HEK293 (cell line): Measurements from ENCODE around the gene CDK6.

Experiments
- CTCF ChIA-PET: fragments of 350-600 bp; formaldehyde crosslinking; extraction: SDS; loops from one replicate; lab custom pipeline; 2021; ENCODE audit warnings: antibody characterized with exemption; lab: Yijun Ruan, JAX
- POLR2A ChIA-PET: fragments of 300-600 bp; formaldehyde crosslinking; extraction: SDS; loops from one replicate; lab custom pipeline; 2020; ENCODE audit warnings: antibody characterized with exemption, inconsistent platforms; lab: Yijun Ruan, JAX
- H3K27ac ChIP-seq: fragments of 200-500 bp; sonication (Bioruptor generic); 2 replicates; pipeline ENCODE4 v1.5.1; 2014; ENCODE audit warnings: low read depth, low read length, control low read depth, inconsistent platforms; ENCODE audit errors: extremely low read depth
- H3K36me3 ChIP-seq, 2 experiments: fragments of 200-500 bp in 1 of 2; sonication (Bioruptor generic) in 1 of 2; 1 replicate in 1 of 2; 2 replicates in 1 of 2; pipeline ENCODE4 v1.5.1; 2014 to 2017; ENCODE audit warnings: inconsistent platforms in 2 of 2, low read length in 2 of 2; ENCODE audit not compliant: control insufficient read depth in 2 of 2, insufficient read depth in 1 of 2
- H3K4me1 ChIP-seq: fragments of 200-500 bp; sonication (Bioruptor generic); 2 replicates; pipeline ENCODE4 v1.5.1; 2014; ENCODE audit warnings: mild to moderate bottlenecking, low read length, inconsistent platforms; ENCODE audit not compliant: control insufficient read depth, insufficient read depth
- H3K4me3 ChIP-seq: 2 replicates; pipeline ENCODE4 v1.5.1; 2011; ENCODE audit warnings: low read depth, mild to moderate bottlenecking, control low read depth, low read length, moderate library complexity
- H3K9me3 ChIP-seq: fragments of 200-500 bp; sonication (Bioruptor generic); 2 replicates; pipeline ENCODE4 v1.5.1; 2014; ENCODE audit warnings: low read depth, low read length, inconsistent platforms; ENCODE audit not compliant: control insufficient read depth, insufficient read depth
- FEZF1 ChIP-seq: fragments of 450-650 bp; formaldehyde crosslinking; IDR thresholded peaks from 2 replicates; pipeline ENCODE4 v1.5.1; 2016; ENCODE audit warnings: missing biosample characterization, missing genetic modification characterization
- IKZF3 ChIP-seq: fragments of 450-650 bp; IDR thresholded peaks from 2 replicates; pipeline ENCODE4 v1.5.0; 2018; ENCODE audit warnings: missing biosample characterization, mild to moderate bottlenecking, missing genetic modification characterization, moderate library complexity
- KLF7 ChIP-seq: fragments of 450-650 bp; formaldehyde crosslinking; IDR thresholded peaks from 2 replicates; pipeline ENCODE4 v1.5.1; 2016; ENCODE audit warnings: missing biosample characterization, missing genetic modification characterization, borderline replicate concordance
- KLF8 ChIP-seq: fragments of 450-650 bp; formaldehyde crosslinking; IDR thresholded peaks from 2 replicates; pipeline ENCODE4 v1.5.1; 2016; ENCODE audit warnings: missing biosample characterization, missing genetic modification characterization
- SETDB1 ChIP-seq: IDR thresholded peaks from one replicate; pipeline ENCODE4 v1.6.1; 2017; ENCODE audit warnings: mild to moderate bottlenecking, low read length, moderate library complexity, mixed read lengths; ENCODE audit not compliant: insufficient read length
- SP7 ChIP-seq: fragments of 450-650 bp; formaldehyde crosslinking; IDR thresholded peaks from 2 replicates; pipeline ENCODE4 v1.5.1; 2016; ENCODE audit warnings: missing biosample characterization, missing genetic modification characterization
- ZBTB7A ChIP-seq: fragments of 450-650 bp; formaldehyde crosslinking; IDR thresholded peaks from 2 replicates; pipeline ENCODE4 v1.5.1; 2016; ENCODE audit warnings: low read depth, missing biosample characterization, missing genetic modification characterization
- ZNF10 ChIP-seq: fragments of 450-650 bp; formaldehyde crosslinking; IDR thresholded peaks from 2 replicates; pipeline ENCODE4 v1.5.1; 2017; ENCODE audit warnings: missing biosample characterization, missing genetic modification characterization
- ZNF175 ChIP-seq: fragments of 450-650 bp; formaldehyde crosslinking; IDR thresholded peaks from 2 replicates; pipeline ENCODE4 v1.5.1; 2016; ENCODE audit warnings: missing biosample characterization, missing genetic modification characterization
- ZNF202 ChIP-seq: fragments of 450-650 bp; formaldehyde crosslinking; IDR thresholded peaks from 2 replicates; pipeline ENCODE4 v1.5.1; 2016; ENCODE audit warnings: missing biosample characterization, missing genetic modification characterization, borderline replicate concordance
- ZNF394 ChIP-seq: fragments of 450-650 bp; formaldehyde crosslinking; IDR thresholded peaks from 2 replicates; pipeline ENCODE4 v1.5.1; 2016; ENCODE audit warnings: missing biosample characterization, missing genetic modification characterization, mild to moderate bottlenecking, moderate library complexity, borderline replicate concordance
- ZNF549 ChIP-seq: fragments of 450-650 bp; IDR thresholded peaks from 2 replicates; pipeline ENCODE4 v1.5.1; 2018; ENCODE audit warnings: missing biosample characterization, missing genetic modification characterization, mild to moderate bottlenecking, inconsistent platforms, moderate library complexity
- ZNF623 ChIP-seq: fragments of 450-650 bp; formaldehyde crosslinking; IDR thresholded peaks from 2 replicates; pipeline ENCODE4 v1.5.1; 2016; ENCODE audit warnings: missing biosample characterization, missing genetic modification characterization
- TF ChIP-seq, protein P1 (sequence below): fragments of 450-650 bp; formaldehyde crosslinking; IDR thresholded peaks from 2 replicates; pipeline ENCODE4 v1.5.1; 2017; ENCODE audit warnings: missing biosample characterization, missing genetic modification characterization
- TF ChIP-seq, protein P2 (sequence below): fragments of 450-650 bp; IDR thresholded peaks from 2 replicates; pipeline ENCODE4 v1.5.1; 2018; ENCODE audit warnings: missing biosample characterization, mild to moderate bottlenecking, missing genetic modification characterization
- TF ChIP-seq, protein P3 (sequence below): fragments of 450-650 bp; formaldehyde crosslinking; IDR thresholded peaks from 2 replicates; pipeline ENCODE4 v1.5.1; 2016; ENCODE audit warnings: missing biosample characterization, missing genetic modification characterization

The CDK6 gene

DNA sequence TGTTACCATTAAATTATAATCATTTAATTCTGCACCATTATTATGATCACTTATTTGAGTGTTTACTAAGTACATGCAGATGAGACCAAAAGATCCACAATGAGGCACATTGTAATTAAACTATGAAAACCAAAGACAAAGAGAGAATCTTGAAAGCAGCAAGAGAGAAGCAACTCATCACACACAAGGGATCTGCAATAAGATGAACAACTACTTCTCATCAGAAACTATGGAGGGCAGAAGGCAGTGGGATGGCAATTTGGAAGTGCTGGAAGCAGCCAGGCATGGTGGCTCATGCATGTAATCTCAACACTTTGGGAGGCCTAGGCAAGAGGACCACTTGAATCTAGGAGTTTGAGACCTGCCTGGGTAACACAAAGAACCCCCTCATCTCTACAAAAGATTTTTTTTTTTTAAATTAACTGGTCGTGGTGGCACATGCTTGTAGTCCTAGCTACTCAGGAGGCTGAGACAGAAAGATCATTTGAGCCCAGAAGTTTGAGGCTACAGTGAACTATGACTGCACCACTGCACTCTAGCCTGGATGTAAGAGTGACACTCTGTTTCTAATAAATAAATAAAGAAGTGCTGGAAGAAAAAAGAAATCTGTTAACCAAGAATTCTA lies 47.7 kb downstream of the CDK6 start:
- H3K27ac ChIP-seq = no peak overlapping the region
- TF ChIP-seq ZNF202 (tag by site-specific recombination) = no peak
- TF ChIP-seq SETDB1 = peak; percentile 77
- H3K4me3 ChIP-seq = no peak overlapping the region
- ChIA-PET CTCF (no interaction called here), POLR2A (no interaction called here)
- H3K4me1 ChIP-seq = no peaks in the 10 kb centered on the region
- H3K9me3 ChIP-seq = no peaks in the 10 kb centered on the region
- H3K36me3 ChIP-seq = no peaks in the 10 kb centered on the region

DNA sequence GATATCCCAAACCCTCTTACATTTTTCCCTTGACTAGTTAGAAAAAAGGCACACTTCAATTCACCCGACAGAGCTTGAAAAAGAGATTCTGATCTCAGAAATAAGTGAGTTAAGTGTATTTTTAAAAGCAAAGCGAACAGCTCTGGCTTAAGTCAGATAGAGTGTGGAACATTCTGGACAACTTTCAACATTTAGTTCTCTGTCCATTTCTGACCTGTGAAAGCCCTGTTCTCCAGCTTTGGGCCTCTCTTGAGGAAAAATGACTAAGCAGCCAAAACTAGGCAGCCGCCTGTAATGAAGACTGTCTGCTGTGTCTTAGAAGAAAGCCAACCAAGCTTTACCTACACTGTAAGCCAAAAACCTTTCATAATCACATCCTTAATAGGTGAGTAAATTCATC lies 50.5 kb downstream of the CDK6 start:
- ChIA-PET POLR2A (no interaction called here), CTCF (no interaction called here)

DNA sequence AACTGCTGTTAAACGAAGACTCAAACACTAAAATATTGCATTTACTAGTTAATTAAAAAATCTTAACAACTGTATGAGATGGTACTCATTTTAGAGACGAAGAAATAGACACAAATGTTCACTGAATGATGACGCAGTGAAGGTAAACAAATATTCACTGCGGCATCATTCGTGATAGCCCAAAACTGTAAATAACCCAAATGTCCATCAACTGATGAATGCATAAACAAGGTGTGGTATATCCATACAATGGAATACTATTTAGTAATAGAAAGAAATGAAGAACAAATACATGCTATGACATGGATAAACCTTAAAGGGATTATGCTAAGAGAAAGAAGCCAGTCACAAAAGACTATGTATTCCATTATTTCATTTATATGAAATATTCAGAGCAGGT lies 51.4 kb downstream of the CDK6 start:
- H3K9me3 ChIP-seq = no peaks in the 10 kb centered on the region
- no peaks in the 10 kb centered on the region for H3K4me1 ChIP-seq
- TF ChIP-seq, protein P1, sequence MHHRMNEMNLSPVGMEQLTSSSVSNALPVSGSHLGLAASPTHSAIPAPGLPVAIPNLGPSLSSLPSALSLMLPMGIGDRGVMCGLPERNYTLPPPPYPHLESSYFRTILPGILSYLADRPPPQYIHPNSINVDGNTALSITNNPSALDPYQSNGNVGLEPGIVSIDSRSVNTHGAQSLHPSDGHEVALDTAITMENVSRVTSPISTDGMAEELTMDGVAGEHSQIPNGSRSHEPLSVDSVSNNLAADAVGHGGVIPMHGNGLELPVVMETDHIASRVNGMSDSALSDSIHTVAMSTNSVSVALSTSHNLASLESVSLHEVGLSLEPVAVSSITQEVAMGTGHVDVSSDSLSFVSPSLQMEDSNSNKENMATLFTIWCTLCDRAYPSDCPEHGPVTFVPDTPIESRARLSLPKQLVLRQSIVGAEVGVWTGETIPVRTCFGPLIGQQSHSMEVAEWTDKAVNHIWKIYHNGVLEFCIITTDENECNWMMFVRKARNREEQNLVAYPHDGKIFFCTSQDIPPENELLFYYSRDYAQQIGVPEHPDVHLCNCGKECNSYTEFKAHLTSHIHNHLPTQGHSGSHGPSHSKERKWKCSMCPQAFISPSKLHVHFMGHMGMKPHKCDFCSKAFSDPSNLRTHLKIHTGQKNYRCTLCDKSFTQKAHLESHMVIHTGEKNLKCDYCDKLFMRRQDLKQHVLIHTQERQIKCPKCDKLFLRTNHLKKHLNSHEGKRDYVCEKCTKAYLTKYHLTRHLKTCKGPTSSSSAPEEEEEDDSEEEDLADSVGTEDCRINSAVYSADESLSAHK = no peak
- no peak for TF ChIP-seq IKZF3
- peak; percentile 76 for TF ChIP-seq ZNF10 (tag by site-specific recombination)
- no peaks in the 10 kb centered on the region for H3K36me3 ChIP-seq
- no peak overlapping the region for H3K4me3 ChIP-seq
- CTCF ChIA-PET = no interaction called here
- POLR2A ChIA-PET = no interaction called here
- no peak overlapping the region for H3K27ac ChIP-seq

More for the DNA sequence above, 50.5 kb downstream of the CDK6 start:
- H3K36me3 ChIP-seq = no peaks in the 10 kb centered on the region
- H3K4me1 ChIP-seq = no peaks in the 10 kb centered on the region
- H3K27ac ChIP-seq = no peak overlapping the region
- H3K9me3 ChIP-seq = no peaks in the 10 kb centered on the region
- H3K4me3 ChIP-seq = no peak overlapping the region
- TF ChIP-seq KLF8 = no peak
- TF ChIP-seq, protein P2, sequence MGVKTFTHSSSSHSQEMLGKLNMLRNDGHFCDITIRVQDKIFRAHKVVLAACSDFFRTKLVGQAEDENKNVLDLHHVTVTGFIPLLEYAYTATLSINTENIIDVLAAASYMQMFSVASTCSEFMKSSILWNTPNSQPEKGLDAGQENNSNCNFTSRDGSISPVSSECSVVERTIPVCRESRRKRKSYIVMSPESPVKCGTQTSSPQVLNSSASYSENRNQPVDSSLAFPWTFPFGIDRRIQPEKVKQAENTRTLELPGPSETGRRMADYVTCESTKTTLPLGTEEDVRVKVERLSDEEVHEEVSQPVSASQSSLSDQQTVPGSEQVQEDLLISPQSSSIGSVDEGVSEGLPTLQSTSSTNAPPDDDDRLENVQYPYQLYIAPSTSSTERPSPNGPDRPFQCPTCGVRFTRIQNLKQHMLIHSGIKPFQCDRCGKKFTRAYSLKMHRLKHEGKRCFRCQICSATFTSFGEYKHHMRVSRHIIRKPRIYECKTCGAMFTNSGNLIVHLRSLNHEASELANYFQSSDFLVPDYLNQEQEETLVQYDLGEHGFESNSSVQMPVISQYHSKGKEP = no peak

DNA sequence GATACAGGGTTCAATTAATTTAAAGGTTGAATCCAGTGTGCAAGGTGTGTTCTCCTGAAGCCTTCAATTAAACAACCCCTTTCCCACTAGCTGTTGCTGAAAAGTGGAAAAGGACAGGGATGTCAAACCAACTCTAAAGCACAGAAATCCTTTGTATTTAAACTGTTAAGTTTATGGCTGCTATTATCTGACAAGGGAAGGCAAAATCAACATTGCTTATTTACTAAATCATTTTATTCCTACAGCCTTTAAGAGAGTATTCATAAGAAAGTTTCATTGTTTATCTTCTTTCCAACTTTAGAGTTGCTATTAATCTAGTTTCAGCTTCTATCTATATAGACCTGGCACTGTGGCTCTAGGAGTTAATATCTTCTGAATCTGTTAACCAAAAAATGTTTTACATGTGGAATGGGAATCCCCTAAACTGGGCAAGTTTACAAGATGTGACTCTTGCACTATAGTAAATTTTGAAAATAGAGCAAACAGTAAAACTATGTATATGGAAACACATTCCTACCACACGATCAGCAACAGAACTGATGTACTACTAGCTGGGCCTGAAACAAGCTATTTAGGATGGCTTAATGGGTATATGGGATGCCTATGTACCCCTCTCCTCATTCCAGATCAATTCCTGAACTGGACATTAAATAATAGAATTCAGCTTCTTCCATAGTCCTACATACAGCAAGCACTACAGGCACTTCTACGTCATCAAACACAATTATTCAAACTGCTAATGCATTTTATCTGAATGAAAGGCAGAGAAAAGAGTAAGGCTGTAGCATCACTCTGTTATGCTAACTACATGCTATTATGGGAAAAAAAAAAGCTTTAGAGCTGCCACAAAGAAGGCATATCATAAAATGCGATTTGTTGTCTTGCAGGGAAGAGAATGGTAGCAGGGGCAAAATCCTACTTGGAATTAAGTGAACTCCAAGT lies 52.8 kb downstream of the CDK6 start:
- Histone ChIP-seq H3K27ac (no peak overlapping the region), H3K4me3 (no peak overlapping the region), H3K36me3 (no peaks in the 10 kb centered on the region), H3K9me3 (no peaks in the 10 kb centered on the region), H3K4me1 (no peaks in the 10 kb centered on the region)
- ChIA-PET CTCF (interaction anchor here (0.6 to 1.3 kb wide), 4 partner anchors 10 to 100 kb away, joined by 3 read pairs; no protein-coding TSS in a partner anchor), POLR2A (no interaction called here)
- TF ChIP-seq KLF7 (tag by site-specific recombination) (no peak), SP7 (no peak), FEZF1 (no peak), ZBTB7A (tag by site-specific recombination) (no peak), ZNF623 (tag by site-specific recombination) (no peak), ZNF175 (tag by site-specific recombination) (no peak), ZNF394 (tag by site-specific recombination) (no peak), ZNF549 (no peak)
- TF ChIP-seq, protein P1 = no peak
- TF ChIP-seq, protein P3, sequence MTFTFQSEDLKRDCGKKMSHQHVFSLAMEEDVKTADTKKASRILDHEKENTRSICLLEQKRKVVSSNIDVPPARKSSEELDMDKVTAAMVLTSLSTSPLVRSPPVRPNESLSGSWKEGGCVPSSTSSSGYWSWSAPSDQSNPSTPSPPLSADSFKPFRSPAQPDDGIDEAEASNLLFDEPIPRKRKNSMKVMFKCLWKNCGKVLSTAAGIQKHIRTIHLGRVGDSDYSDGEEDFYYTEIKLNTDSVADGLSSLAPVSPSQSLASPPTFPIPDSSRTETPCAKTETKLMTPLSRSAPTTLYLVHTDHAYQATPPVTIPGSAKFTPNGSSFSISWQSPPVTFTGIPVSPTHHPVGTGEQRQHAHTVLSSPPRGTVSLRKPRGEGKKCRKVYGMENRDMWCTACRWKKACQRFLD = no peak
